Fibroblast of pulmonary artery (primary cell): ENCODE data around the gene RDH13.

Experiments
- DNase-seq: peaks from one replicate; pipeline ENCODE4 v3.0.0-alpha.2; 2010; ENCODE audit warnings: low read depth
- H3K4me3 ChIP-seq: replicated peaks from 2 replicates; pipeline ENCODE4 v1.5.1; 2011; ENCODE audit warnings: low read depth, mild to moderate bottlenecking, control low read depth, low read length, moderate library complexity
- TF ChIP-seq, protein P1 (sequence below): IDR thresholded peaks from 2 replicates; pipeline ENCODE4 v1.5.1; 2011; ENCODE audit warnings: mild to moderate bottlenecking, control low read depth, low read length, inconsistent platforms; ENCODE audit errors: missing control alignments

The RDH13 gene

GRCh38 chr19:55058781-55059610, 4.0 kb downstream of the RDH13 start:
- DNase-seq, result no peak
- H3K4me3 ChIP-seq, result no peak overlapping the region
- TF ChIP-seq, protein P1, sequence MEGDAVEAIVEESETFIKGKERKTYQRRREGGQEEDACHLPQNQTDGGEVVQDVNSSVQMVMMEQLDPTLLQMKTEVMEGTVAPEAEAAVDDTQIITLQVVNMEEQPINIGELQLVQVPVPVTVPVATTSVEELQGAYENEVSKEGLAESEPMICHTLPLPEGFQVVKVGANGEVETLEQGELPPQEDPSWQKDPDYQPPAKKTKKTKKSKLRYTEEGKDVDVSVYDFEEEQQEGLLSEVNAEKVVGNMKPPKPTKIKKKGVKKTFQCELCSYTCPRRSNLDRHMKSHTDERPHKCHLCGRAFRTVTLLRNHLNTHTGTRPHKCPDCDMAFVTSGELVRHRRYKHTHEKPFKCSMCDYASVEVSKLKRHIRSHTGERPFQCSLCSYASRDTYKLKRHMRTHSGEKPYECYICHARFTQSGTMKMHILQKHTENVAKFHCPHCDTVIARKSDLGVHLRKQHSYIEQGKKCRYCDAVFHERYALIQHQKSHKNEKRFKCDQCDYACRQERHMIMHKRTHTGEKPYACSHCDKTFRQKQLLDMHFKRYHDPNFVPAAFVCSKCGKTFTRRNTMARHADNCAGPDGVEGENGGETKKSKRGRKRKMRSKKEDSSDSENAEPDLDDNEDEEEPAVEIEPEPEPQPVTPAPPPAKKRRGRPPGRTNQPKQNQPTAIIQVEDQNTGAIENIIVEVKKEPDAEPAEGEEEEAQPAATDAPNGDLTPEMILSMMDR, result no peak

DNA sequence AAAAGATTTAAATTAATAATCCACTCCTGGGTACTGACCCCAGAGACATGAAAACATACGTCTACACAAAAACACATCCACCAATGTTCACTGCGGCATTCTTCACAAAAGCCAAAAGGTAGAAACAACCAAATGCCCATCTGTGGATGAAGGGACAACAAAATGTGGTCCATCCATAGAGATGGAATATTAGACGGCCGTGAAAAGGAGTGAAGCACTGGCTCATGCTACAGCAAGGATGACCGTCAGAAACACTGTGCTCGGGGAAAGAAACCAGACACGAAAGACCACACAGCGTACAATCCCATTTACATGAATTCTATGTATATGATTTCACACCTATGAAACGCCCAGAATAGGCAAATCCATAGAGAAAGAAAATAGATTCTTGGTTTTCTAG, 6.1 kb downstream of the RDH13 start:
- no peak for DNase-seq
- TF ChIP-seq, protein P1, result no peak
- no peak overlapping the region for H3K4me3 ChIP-seq

GRCh38 chr19:55053735-55054134, 9.2 kb downstream of the RDH13 start:
- TF ChIP-seq, protein P1, result no peak
- no peak overlapping the region for H3K4me3 ChIP-seq
- DNase-seq, result no peak

DNA sequence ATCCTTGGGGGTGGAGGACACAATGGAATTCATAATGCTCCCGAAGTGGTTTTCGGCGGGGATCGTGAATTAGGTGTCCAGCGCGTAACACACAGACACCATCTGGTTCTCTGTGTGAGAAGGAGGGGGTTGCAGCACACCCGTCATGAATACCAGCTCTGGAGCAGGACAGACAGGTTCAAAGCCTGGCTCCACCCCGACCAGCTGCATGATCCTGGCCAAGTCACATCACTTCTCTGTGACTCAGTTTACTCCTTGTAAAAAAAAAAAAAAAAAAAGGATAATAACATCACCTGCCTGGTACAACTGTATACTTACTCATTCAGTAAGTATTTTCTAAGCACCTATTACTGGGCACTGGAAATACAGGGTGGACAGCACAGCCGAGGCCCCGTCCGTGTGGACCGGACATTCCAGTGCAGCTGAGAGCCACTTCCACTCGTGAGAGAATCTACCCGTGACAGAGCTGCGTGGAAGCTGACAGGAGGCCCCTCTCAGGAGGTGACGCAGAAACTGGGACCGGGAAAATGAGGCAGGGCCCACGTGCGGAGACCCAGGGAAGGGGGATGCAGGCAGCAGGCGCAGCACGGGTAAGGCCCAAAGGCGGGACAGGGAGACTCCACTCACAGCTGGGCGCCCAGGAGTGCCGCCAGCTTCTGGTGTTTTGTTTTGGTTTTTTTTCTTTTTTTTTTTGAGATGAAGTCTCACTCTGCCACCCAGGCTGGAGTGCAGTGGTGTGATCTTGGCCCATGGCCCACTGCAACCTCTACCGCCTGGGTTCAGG, 12.0 kb downstream of the RDH13 start:
- TF ChIP-seq, protein P1, result no peak
- no peak overlapping the region for H3K4me3 ChIP-seq
- DNase-seq, result no peak

DNA sequence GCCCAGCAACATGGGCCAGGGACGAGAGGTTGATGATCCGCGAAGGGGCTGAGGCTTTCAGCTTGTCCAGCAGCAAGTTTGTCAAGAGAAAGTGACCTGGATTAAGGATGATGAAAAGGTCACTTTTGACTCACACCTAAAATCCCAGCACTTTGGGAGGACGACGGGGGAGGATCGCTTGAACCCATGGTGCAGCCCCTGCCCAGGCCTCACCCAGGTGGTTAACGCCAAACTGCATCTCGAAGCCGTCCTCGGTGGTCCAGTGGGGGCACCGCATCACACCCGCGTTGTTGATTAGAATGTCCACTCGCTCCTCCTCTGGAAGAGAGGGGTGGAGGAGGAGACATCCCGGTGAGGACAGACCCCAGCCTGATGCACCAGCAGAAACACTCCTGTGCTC, 14.5 kb downstream of the RDH13 start:
- H3K4me3 ChIP-seq, result no peak overlapping the region
- TF ChIP-seq, protein P1, result no peak
- DNase-seq, result no peak

GRCh38 chr19:55047951-55048350, 15.0 kb downstream of the RDH13 start:
- TF ChIP-seq, protein P1, result no peak

More at GRCh38 chr19:55047951-55048350, 15.0 kb downstream of the RDH13 start:
- no peak overlapping the region for H3K4me3 ChIP-seq
- no peak for DNase-seq
